Right lobe of liver (tissue), 4 donors: ENCODE results near the gene WASF3.

Experiments used
- POLR2A ChIP-seq: fragments of 450-650 bp; IDR thresholded peaks from one replicate; pipeline ENCODE4 v1.6.1; 2017; ENCODE audit warnings: antibody characterized with exemption, mild to moderate bottlenecking
- TF ChIP-seq, protein P1 (sequence below), 4 donors: fragments of 200-600 bp in 3 of 4; fragments of 450-650 bp in 1 of 4; IDR thresholded peaks; one replicate each; pipeline versions ENCODE4 v1.5.1 to v1.8.0; 2016 to 2022; ENCODE audit warnings: antibody characterized with exemption in 4 of 4, mild to moderate bottlenecking in 2 of 4
- donor health status: DM: no; HTN: no; CAD: no.
- donor health status: DM: no; HTN: no; CAD: no.
- donor health status: DM: no; HTN: yes; CAD: no.

DNA sequence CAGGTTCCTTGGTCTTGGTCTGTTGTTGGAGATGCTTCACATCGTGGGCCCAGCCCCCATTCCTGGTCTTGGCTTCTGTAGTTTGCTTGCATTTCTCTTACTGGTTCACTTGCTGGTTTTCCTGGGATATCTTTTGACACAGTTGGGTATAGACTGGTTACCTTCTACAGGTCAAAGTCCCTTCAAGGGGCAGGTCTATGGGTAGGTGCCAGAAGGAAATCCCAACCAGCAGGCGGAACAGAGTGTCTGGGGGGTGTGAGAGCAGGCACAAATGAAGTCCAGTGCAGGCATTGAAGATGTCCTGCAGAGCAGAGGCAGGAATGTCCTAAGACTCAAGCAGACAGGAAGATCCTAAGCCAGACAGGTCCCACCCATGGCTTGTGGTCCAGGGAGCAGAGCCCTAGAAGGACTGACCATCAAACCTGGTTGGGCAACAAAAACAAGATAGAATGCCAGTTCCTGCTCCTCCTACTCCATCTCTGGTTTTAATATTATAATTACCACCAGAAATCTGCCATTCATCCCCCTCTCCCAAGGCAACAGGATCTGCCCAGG is 17.7 kb upstream of the WASF3 start:
- TF ChIP-seq, protein P1, sequence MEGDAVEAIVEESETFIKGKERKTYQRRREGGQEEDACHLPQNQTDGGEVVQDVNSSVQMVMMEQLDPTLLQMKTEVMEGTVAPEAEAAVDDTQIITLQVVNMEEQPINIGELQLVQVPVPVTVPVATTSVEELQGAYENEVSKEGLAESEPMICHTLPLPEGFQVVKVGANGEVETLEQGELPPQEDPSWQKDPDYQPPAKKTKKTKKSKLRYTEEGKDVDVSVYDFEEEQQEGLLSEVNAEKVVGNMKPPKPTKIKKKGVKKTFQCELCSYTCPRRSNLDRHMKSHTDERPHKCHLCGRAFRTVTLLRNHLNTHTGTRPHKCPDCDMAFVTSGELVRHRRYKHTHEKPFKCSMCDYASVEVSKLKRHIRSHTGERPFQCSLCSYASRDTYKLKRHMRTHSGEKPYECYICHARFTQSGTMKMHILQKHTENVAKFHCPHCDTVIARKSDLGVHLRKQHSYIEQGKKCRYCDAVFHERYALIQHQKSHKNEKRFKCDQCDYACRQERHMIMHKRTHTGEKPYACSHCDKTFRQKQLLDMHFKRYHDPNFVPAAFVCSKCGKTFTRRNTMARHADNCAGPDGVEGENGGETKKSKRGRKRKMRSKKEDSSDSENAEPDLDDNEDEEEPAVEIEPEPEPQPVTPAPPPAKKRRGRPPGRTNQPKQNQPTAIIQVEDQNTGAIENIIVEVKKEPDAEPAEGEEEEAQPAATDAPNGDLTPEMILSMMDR (IDR thresholded peaks at IDR 0.05): no peak
- TF ChIP-seq POLR2A: no peak
